Astrocyte of the hippocampus (primary cell): Measurements from ENCODE around the gene SSB.
"Not testable (repeated sequence)": the region's sequence is repeated elsewhere in the genome, so short reads cannot be mapped to it uniquely, and the experiment has no call there.

Experiments used
- DNase-seq: peaks from one replicate; pipeline ENCODE4 v3.0.0; 2011; ENCODE audit warnings: low read depth, low spot score

The SSB gene

DNA sequence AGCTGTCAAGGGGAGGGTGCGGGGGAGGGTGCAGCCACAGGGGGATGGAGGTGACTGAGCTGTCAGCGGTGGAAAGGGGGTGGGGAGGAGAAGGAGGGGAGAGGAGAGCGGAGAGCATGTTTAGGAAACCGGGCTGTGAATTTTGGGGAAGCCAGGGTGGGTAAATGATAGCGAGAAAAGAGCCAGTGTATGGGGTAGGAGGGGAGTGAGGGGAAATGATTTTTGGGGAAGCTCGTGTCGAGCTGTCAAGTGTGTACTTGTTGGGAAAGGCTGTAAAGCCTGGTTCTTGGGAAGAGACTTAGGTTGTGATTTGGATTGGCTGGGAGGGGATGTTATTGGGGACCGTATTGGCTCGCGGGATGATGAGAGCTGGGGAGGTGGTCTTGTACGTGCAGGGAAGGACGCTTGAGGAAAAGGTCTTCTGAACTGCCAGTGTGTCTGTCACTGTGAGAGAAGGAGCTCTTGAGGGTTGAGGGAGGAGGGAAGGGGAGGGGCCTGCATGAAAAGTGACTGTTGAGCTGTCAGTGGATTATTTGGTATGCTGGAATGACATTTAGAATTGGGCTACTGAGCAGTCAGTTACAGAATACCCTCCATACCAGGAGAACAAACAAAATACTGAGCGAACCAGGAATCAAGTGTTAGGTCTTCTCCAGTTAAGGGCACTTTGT, 29.6 kb downstream of the SSB start:
- peak; percentile 73 for DNase-seq

DNA sequence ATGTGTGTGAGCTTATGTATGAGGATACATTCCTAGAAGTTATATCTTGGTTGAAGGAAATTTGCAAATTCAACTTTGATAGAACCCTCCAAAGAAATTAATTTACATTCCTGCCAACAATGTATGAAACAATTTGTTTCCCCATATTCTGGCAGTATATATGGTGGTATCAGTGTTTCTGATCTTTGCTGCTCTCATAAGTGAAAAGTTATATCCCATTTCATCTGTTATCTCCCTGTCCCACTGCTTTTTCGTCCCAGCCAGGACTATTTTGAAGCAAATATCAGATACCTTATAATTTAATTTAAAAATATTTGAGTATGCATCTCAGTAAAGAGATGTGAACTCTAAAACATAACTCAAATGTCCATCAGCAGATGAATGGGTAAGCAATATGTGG, 35.7 kb downstream of the SSB start:
- DNase-seq = no peak

DNA sequence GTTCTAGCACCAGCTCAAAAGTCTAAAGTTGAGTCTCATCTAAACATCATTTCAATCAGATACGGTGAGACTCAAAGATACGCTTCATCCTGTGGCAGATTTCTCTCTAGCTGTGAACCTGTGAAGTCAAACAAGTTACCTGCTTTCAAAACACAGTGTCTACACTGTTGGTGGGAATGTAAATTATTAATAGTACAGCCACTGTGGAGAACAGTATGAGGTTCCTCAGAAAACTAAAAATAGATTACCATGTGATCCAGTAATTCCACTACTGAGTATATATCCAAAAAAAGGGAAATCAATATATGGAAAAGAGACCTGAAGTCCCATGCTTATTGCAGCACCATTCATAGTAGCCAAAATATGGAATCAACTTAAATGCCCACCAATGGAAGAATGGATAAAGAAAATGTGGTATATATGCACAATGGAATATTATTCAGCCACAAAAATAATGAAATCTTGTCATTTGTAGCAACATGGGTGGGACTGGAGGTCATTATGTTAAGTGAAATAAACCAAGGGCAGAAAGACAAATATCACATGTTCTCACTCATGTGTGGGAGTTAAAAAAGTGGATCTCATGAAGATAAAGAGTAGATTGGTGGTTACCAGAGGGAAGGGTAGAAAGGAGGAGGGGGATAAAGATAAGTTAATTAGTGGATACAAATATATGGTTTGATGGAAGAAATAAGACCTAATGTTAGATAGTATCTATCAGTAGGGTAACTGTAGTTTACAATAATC, 40.2 kb downstream of the SSB start:
- no peak for DNase-seq

DNA sequence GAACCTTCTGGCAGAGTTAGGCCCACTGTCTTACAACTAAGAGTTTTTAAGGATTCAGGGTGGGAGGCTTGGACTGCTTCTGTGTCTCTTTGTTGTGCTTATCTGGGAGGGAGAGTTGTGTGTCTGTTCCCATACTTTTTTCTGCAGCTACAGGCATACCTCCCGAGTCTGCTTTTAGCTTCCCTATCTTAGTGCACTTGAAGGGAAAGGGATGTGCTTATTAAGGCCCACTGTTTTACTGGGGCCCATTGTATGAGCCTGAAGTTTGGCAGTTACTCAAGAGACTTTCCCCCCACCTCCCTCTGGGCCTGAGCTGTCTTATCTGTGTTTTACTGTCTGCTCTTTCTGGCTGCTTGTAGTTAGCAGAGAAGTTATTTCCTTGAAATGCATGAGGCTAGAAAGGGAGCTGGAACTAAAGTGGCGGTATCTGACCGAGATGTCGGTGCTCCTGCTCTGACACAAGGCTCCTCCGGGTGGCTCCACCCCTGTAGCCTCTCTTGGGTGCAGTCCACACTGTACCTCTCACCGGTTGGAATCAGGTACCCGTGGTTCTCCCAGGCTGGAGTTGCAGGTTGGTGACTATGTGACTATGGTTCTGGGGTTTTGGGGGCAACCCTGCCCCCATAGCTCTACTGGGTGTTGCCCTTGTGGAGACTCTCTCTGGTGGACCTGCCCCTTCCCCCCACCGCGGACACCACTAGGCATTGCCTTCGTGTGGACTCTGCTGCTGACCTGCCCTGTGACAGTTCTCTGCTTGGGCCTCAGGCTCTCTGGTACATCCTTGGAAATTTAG, 41.5 kb downstream of the SSB start:
- no peak for DNase-seq

DNA sequence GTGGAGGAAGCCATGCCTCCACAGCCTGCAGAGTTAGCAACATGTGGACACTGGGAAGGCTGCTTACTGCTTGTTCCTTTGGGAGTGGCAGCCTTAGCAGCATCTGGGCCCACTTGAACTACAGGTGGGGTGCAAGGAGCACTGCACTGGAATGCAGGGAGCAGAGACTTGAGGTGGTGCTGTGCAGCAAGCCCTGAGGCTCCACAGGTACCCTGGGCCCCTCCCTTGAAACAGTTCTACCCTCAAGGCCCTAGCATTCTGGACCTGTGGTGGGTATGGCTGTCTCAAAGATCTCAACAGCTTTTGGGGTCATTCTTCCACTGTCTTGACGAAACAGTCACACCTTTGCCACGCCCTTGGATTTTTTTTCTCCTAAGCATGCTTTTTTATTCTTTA, 42.1 kb downstream of the SSB start:
- DNase-seq = no peak

DNA sequence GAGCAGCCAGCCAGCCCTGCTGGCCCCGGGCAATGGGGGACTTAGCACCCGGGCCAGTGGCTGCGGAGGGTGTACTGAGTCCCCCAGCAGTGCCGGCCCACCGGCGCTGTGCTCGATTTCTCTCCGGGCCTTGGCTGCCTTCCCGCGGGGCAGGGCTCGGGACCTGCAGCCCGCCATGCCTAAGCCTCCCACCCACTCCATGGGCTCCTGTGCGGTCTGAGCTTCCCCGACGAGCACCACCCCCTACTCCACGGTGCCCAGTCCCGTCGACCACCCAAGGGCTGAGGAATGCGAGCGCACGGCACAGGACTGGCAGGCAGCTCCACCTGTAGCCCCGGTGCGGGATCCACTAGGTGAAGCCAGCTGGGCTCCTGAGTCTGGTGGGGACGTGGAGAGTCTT, 43.0 kb downstream of the SSB start:
- not testable (repeated sequence) for DNase-seq

DNA sequence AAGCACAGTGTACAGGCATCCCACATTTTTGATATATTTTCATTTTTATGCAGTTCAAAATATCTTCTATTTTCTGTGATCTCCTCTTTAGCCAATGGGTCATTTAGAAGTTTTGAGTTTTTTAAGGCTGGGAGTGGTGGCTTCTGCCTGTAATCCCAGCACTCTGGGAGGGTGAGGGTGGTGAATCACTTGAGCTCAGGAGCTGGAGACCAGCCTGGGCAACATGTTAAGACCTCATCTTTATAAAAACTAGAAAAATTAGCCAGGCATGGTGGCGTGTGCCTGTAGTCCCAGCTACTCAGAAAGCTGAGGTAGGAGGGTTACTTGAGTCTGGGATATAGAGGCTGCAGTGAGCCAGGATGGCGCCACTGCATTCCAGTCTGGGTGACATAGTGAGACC, 46.3 kb downstream of the SSB start:
- no peak for DNase-seq

DNA sequence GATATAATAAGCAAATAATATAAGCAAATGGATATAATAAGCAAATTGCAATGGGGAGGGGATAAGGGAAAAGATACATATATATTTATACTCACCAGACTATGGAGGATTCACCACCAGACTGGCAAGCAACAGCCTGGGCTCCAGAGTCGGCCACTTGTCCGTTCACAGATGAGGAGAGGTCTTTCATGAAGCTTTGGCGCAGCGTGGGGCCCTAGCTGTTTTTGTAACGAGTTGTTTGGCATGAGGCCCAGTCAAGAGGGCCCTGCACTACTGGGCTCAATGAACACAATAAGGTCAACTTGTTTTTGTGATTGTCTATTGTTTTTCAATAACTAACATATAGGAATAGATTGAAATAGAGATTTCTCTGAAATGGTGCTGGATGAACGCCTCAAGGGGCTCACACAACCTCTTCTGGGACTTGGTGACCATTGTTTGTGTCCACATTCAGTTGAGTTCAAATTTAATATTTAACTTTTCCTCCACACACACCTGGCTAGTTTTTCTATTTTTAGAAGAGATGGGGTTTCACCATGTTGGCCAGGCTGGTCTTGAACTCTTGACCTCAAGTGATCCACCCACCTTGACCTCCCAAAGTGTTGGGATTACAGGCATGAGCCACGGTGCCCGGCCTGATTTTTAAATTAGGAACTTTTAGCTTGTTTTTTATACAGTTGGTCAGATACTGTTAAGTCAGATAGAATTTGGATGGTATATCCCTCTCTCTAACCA, 50.5 kb downstream of the SSB start:
- not testable (repeated sequence) for DNase-seq

DNA sequence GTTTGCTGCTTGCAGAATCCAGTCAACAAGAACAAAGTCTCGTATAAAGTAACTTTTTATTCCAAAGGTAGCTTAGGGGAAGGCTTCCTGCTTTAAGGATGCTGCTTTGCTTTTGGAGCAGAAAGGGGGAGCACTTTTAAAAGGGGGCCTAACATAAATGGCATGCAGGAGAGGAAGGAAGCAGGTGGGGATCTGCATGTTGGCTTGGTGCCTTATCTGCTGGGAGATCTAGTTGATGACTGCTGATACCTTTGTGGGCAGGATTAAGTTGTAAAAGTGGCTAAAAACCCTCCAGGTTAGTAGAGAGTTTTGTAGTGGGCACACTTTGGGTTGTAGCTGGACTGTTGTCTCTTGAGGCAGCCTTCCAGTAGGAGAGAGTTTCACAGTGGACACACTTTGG, 51.0 kb downstream of the SSB start:
- DNase-seq = no peak

DNA sequence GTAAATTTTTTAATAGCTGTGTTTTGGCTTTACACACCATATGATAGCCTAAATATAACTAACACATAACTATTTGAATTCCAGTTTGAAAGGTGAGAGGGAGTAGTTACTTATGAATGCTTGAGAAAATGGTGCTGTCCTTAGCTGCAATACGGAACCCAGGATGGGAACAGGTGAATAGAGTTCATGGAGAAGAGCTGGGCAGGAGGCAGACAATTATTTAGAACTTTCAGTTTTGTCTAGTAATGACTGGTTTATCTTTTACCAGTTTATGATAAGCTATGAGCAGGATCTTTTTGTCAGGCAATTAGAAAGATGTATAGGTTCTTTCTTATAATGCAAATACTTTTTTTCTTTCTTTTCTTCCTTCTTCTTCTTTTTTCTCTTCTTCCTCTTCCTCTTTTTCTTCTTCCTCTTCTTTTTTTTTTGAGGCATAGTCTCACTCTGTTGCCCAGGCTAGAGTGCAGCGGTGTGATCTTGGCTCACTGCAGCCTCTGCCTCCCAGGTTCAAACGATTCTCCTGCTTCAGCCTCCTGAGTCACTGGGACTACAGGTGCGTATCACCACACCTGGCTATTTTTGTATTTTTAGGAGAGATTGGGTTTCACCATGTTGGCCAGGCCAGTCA, 54.5 kb downstream of the SSB start:
- DNase-seq = no peak

DNA sequence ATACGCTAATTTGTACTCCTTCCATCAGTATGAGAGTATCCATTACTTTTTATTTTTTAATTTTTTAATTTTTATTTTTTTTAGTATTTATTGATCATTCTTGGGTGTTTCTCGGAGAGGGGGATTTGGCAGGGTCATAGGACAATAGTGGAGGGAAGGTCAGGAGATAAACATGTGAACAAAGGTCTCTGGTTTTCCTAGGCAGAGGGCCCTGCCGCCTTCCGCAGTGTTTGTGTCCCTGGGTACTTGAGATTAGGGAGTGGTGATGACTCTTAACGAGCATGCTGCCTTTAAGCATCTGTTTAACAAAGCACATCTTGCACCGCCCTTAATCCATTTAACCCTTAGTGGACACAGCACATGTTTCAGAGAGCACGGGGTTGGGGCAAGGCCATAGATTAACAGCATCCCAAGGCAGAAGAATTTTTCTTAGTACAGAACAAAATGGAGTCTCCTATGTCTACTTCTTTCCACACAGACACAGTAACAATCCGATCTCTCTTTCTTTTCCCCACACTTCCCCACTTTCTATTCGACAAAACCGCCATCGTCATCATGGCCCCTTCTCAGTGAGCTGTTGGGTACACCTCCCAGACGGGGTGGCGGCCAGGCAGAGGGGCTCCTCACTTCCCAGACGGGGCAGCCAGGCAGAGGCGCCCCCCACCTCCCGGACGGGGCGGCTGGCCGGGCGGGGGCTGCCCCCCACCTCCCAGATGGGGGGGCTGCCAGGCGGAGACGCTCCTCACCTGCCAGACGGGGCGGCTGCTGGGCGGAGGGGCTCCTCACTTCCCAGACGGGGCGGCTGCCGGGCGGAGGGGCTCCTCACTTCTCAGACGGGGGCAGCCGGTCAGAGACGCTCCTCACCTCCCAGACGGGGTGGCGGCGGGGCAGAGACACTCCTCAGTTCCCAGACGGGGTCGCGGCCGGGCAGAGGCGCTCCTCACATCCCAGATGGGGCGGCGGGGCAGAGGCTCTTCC, 56.9 kb downstream of the SSB start:
- not testable (repeated sequence) for DNase-seq

DNA sequence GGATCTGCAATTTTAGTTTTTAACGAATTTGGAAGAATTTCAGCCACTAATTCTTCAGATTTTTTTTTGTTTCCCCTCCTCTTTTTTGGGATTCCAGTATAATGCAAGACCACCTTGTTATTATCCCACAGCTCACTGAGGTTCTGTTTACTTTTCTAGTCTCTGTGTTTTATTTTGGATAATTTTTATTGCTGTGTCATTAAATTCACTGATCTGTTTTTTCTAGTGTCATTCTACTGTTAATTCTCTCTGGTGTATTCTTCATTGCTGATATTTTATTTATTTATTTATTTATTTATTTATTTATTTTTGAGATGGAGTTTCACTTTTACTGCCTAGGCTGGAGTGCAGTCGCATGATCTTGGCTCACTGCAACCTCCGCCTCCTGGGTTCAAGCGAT, 60.8 kb downstream of the SSB start:
- DNase-seq = no peak

DNA sequence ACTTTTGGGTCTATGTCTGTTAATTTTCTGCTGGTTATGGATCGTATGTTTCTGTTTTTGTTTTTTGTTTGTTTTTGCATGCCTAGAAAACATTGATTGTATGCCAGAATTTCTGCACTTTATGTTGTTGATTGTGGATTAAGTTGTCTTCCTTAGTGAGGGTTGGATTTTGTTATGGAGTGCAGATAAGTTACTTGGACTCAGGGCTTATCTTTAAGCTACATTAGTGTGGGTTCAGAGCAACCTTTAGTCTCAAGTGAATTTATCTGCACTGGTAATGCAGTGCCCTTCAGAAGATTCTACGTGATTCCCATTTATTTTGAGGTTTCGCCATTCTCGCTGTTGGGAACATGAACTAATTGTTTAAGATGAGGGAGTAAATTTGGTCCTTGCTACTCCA, 61.5 kb downstream of the SSB start:
- no peak for DNase-seq
